ENCODE measurements around the gene TBCC.

Gene TBCC

DNA sequence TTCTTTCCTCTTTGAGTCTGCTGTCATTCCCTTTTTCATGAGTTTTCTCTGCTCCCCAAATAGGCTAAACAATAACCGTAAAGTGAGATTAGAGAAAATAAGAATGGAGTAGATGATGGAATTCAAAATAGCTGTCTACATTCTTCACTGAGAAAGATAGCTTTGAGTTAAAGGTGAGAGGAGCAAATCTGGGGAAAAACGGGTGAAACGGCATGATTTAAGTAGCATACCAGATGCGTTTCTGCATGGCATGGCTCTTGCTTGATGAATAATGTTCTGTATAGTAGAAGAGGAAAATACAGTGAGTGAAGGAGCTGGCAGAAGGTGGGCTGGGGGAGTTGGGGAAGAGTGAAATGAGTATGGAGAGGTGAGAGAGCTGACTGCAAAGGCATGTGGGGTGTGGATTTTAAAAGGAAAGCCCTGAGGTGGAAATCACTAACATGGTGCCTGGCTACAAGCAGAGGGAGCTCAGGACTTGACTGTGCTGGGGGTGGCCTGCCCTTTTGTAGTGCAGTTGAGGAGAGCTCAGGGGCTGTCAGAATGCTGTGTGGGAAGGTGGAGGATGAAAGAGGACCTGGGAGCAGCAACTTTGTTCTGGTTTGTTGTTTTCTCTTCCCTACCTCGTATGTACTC, 44.8 kb upstream of the TBCC start:
- Histone ChIP-seq H3K9ac (ENCODE audit: low read length) (no peak overlapping the region), H3K27me3 (ENCODE audit: low read depth, low read length) (no peaks in the 10 kb centered on the region), H3K36me3 (replicated peaks; ENCODE audit: low read depth, low read length) (peaks cover 8% of the 10 kb centered on the region), H3K79me2 (ENCODE audit: low read length) (peaks cover 48% of the 10 kb centered on the region), H3K27ac (ENCODE audit: low read length) (no peak overlapping the region), H3K9me3 (ENCODE audit: insufficient read depth, low read length) (no peaks in the 10 kb centered on the region), H2AFZ (ENCODE audit: low read depth, low read length) (no peak overlapping the region), H4K20me1 (ENCODE audit: insufficient read depth, low read length) (no peaks in the 10 kb centered on the region), H3K4me2 (ENCODE audit: low read length) (no peak overlapping the region), H3K4me1 (ENCODE audit: low read length) (peaks cover 12% of the 10 kb centered on the region), H3K4me3 (ENCODE audit: low read length) (no peak overlapping the region)
- TF ChIP-seq, protein P1, sequence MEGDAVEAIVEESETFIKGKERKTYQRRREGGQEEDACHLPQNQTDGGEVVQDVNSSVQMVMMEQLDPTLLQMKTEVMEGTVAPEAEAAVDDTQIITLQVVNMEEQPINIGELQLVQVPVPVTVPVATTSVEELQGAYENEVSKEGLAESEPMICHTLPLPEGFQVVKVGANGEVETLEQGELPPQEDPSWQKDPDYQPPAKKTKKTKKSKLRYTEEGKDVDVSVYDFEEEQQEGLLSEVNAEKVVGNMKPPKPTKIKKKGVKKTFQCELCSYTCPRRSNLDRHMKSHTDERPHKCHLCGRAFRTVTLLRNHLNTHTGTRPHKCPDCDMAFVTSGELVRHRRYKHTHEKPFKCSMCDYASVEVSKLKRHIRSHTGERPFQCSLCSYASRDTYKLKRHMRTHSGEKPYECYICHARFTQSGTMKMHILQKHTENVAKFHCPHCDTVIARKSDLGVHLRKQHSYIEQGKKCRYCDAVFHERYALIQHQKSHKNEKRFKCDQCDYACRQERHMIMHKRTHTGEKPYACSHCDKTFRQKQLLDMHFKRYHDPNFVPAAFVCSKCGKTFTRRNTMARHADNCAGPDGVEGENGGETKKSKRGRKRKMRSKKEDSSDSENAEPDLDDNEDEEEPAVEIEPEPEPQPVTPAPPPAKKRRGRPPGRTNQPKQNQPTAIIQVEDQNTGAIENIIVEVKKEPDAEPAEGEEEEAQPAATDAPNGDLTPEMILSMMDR (IDR thresholded peaks at IDR 0.05; ENCODE audit: low read depth, low read length), result no peak
- TF ChIP-seq EZH2phosphoT487 (IDR thresholded peaks at IDR 0.05; ENCODE audit: low read depth), result no peak

DNA sequence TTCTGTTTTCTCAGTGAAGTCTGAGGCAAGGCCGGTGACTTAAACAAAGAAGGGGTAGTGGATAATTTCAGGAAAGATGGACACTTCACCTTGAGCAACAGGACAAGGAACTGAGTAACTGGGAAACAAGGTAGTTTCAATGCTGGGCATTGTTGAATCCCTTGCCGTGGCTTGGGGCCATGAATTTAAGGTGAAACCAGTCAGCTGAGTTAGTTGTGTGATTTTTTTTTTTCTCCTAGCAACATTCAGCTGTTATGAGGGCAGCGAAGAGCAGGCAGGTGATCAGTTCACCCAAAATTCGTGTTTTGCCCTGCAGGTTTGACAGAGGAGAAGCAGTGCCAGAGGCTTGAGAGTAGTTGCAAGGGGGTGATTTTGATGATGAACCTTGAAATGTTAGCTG, 42.8 kb upstream of the TBCC start:
- Histone ChIP-seq H3K36me3 (replicated peaks; ENCODE audit: low read depth, low read length) (peaks cover 9% of the 10 kb centered on the region), H3K4me1 (ENCODE audit: low read length) (peaks cover 22% of the 10 kb centered on the region), H3K79me2 (ENCODE audit: low read length) (peaks cover 68% of the 10 kb centered on the region), H3K27ac (ENCODE audit: low read length) (no peak overlapping the region), H3K27me3 (ENCODE audit: low read depth, low read length) (no peaks in the 10 kb centered on the region), H3K9me3 (ENCODE audit: insufficient read depth, low read length) (no peaks in the 10 kb centered on the region), H3K4me3 (ENCODE audit: low read length) (no peak overlapping the region), H3K9ac (ENCODE audit: low read length) (no peak overlapping the region), H3K4me2 (ENCODE audit: low read length) (no peak overlapping the region), H2AFZ (ENCODE audit: low read depth, low read length) (no peak overlapping the region), H4K20me1 (ENCODE audit: insufficient read depth, low read length) (no peaks in the 10 kb centered on the region)
- TF ChIP-seq, protein P1 (IDR thresholded peaks at IDR 0.05; ENCODE audit: low read depth, low read length), result no peak
- TF ChIP-seq EZH2phosphoT487 (IDR thresholded peaks at IDR 0.05; ENCODE audit: low read depth), result no peak

DNA sequence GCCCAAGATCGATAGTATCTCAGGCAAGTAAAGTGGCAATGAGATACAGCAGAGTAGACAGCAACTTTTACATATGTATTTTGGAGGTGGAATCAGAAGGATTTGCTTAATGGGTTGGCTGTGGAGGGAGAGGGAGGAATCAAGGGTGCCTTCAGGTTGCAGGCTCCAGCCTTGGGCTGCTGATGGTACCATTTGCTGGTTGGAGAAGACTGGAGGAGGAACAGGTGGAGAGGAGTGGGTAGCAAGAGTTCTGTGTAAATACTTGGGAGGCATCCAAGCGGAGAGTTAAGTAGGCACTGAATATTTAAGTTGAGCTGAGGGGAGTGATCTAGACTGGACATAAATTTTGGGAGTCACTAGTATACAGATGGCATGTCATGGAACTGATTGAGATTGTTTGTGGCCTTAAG, 41.2 kb upstream of the TBCC start:
- Histone ChIP-seq H3K36me3 (replicated peaks; ENCODE audit: low read depth, low read length) (peaks cover 9% of the 10 kb centered on the region), H3K9ac (ENCODE audit: low read length) (no peak overlapping the region), H3K4me2 (ENCODE audit: low read length) (no peak overlapping the region), H2AFZ (ENCODE audit: low read depth, low read length) (no peak overlapping the region), H3K27me3 (ENCODE audit: low read depth, low read length) (no peaks in the 10 kb centered on the region), H3K79me2 (ENCODE audit: low read length) (peaks cover 80% of the 10 kb centered on the region), H3K9me3 (ENCODE audit: insufficient read depth, low read length) (no peaks in the 10 kb centered on the region), H3K27ac (ENCODE audit: low read length) (no peak overlapping the region), H3K4me3 (ENCODE audit: low read length) (no peak overlapping the region), H3K4me1 (ENCODE audit: low read length) (peaks cover 22% of the 10 kb centered on the region), H4K20me1 (ENCODE audit: insufficient read depth, low read length) (no peaks in the 10 kb centered on the region)
- no peak for TF ChIP-seq EZH2phosphoT487 (IDR thresholded peaks at IDR 0.05; ENCODE audit: low read depth)
- TF ChIP-seq, protein P1 (IDR thresholded peaks at IDR 0.05; ENCODE audit: low read depth, low read length), result no peak

DNA sequence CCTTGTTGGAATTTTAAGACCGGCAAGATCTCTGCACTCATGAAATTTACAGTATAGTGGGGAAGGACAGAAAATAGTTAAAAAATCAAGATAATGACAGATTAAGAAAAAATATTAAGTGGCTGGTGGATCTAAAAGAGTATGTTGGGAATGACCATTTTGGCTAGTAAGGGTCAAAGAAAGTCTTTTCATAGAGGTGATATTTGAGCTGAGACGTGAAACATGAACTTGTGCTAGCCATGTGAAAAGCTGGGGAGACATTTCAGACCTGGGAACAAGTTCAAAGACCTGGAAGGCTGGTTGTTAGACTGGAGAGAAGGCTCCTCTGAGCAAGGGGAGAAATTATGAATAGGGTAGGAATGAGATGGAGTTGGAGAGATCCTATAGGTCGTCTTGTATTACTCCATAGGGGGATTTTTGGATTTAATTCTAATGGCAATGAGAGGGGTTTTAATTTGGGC, 40.7 kb upstream of the TBCC start:
- no peak overlapping the region for H3K4me3 ChIP-seq (ENCODE audit: low read length)
- H3K27me3 ChIP-seq (ENCODE audit: low read depth, low read length), result no peaks in the 10 kb centered on the region
- peaks cover 76% of the 10 kb centered on the region for H3K79me2 ChIP-seq (ENCODE audit: low read length)
- H2AFZ ChIP-seq (ENCODE audit: low read depth, low read length), result no peak overlapping the region
- H3K9me3 ChIP-seq (ENCODE audit: insufficient read depth, low read length), result no peaks in the 10 kb centered on the region
- H3K36me3 ChIP-seq (replicated peaks; ENCODE audit: low read depth, low read length), result peaks cover 9% of the 10 kb centered on the region
- H3K9ac ChIP-seq (ENCODE audit: low read length), result no peak overlapping the region
- TF ChIP-seq, protein P1 (IDR thresholded peaks at IDR 0.05; ENCODE audit: low read depth, low read length), result no peak
- no peak for TF ChIP-seq EZH2phosphoT487 (IDR thresholded peaks at IDR 0.05; ENCODE audit: low read depth)
- H3K4me1 ChIP-seq (ENCODE audit: low read length), result peaks cover 22% of the 10 kb centered on the region
- no peak overlapping the region for H3K4me2 ChIP-seq (ENCODE audit: low read length)
- no peak overlapping the region for H3K27ac ChIP-seq (ENCODE audit: low read length)
- no peaks in the 10 kb centered on the region for H4K20me1 ChIP-seq (ENCODE audit: insufficient read depth, low read length)

All from OCI-LY3 (cell line).